Neural cell (in vitro differentiated cells): ENCODE results near the gene TMEM121B. TPM values are rescaled to one million over a fixed set of nuclear protein-coding genes. Genes with fewer than 3 reads are reported as not detected.
A peak's percentile ranks its signal among the peaks of the same experiment; 100 is the strongest.

Source experiments
- H2AFZ ChIP-seq: fragments of 200-600, 300-800 bp; sonication (generic), shearing (Covaris generic); 2 replicates; pipeline ENCODE4 v1.6.0; 2014; ENCODE audit warnings: low read depth, mild to moderate bottlenecking, antibody characterized with exemption, low read length, moderate library complexity
- H3F3A ChIP-seq: fragments of 200-600 bp; shearing (Covaris generic); 2 replicates; pipeline ENCODE4 v1.6.1; 2016; ENCODE audit warnings: mild to moderate bottlenecking, moderate library complexity, mixed read lengths, antibody characterized with exemption, low read length; ENCODE audit not compliant: insufficient read depth, poor library complexity, severe bottlenecking
- H3K27ac ChIP-seq: fragments of 200-600, 300-800 bp; sonication (generic), shearing (Covaris generic); 2 replicates; pipeline ENCODE4 v1.5.1; 2014; ENCODE audit warnings: mild to moderate bottlenecking, low read length, moderate library complexity
- H3K27me3 ChIP-seq: fragments of 300-800, 200-600 bp; sonication (generic), shearing (Covaris generic); 2 replicates; pipeline ENCODE4 v1.6.0; 2014; ENCODE audit warnings: mild to moderate bottlenecking, low read depth, low read length, moderate library complexity; ENCODE audit not compliant: insufficient read depth
- H3K36me3 ChIP-seq: fragments of 300-800, 200-600 bp; sonication (generic), shearing (Covaris generic); 2 replicates; pipeline ENCODE4 v1.5.1; 2014; ENCODE audit warnings: mild to moderate bottlenecking, antibody characterized with exemption, low read length, moderate library complexity; ENCODE audit not compliant: insufficient read depth
- H3K4me2 ChIP-seq: fragments of 300-800, 200-600 bp; sonication (generic), shearing (Covaris generic); 2 replicates; pipeline ENCODE4 v1.6.0; 2014; ENCODE audit warnings: mild to moderate bottlenecking, low read length
- H3K4me3 ChIP-seq: fragments of 300-800, 200-600 bp; sonication (generic), shearing (Covaris generic); 2 replicates; pipeline ENCODE4 v1.5.1; 2014; ENCODE audit warnings: mild to moderate bottlenecking, low read length, moderate library complexity
- H3K79me2 ChIP-seq: fragments of 200-600 bp; shearing (Covaris generic); replicated peaks from 2 replicates; pipeline ENCODE4 v1.6.0; 2014; ENCODE audit warnings: mild to moderate bottlenecking, low read length, moderate library complexity; ENCODE audit not compliant: insufficient read depth
- H3K9ac ChIP-seq: fragments of 300-800, 200-600 bp; sonication (generic), shearing (Covaris generic); 2 replicates; pipeline ENCODE4 v1.6.1; 2016; ENCODE audit warnings: mild to moderate bottlenecking, low read length, mixed read lengths
- H3K9me2 ChIP-seq: fragments of 200-600 bp; shearing (Covaris generic); 2 replicates; pipeline ENCODE4 v1.6.1; 2016; ENCODE audit warnings: mild to moderate bottlenecking, low read length, mixed read lengths; ENCODE audit not compliant: insufficient read depth
- H3K9me3 ChIP-seq: fragments of 200-600, 300-800 bp; sonication (generic), shearing (Covaris generic); 2 replicates; pipeline ENCODE4 v1.6.1; 2016; ENCODE audit warnings: mild to moderate bottlenecking, mixed run types, low read length, moderate library complexity, mixed read lengths
- H4K20me1 ChIP-seq: fragments of 200-600 bp; shearing (Covaris generic); 2 replicates; pipeline ENCODE4 v1.6.1; 2016; ENCODE audit warnings: mild to moderate bottlenecking, mixed run types; ENCODE audit not compliant: insufficient read depth
- CTCF ChIP-seq: fragments of 450-650 bp; IDR thresholded peaks from 2 replicates; pipeline ENCODE4 v1.5.1; 2014; ENCODE audit warnings: antibody characterized with exemption, mild to moderate bottlenecking, moderate library complexity; ENCODE audit not compliant: poor library complexity, severe bottlenecking
- EP300 ChIP-seq: fragments of 450-650 bp; conservative IDR thresholded peaks from 2 replicates; pipeline ENCODE4 v1.6.1; 2014; ENCODE audit warnings: antibody characterized with exemption, mild to moderate bottlenecking, moderate library complexity; ENCODE audit not compliant: poor library complexity, severe bottlenecking
- EZH2 ChIP-seq: fragments of 200-600, 300-800 bp; shearing (Covaris generic), sonication (generic); IDR thresholded peaks from 2 replicates; pipeline ENCODE4 v1.6.1; 2014; ENCODE audit warnings: antibody characterized with exemption, low read length, borderline replicate concordance, mild to moderate bottlenecking; ENCODE audit not compliant: insufficient read depth, poor library complexity, severe bottlenecking
- MXI1 ChIP-seq: fragments of 450-650 bp; conservative IDR thresholded peaks from 2 replicates; pipeline ENCODE4 v1.6.1; 2014; ENCODE audit warnings: antibody characterized with exemption, mild to moderate bottlenecking; ENCODE audit not compliant: poor library complexity, severe bottlenecking
- POLR2AphosphoS5 ChIP-seq: IDR thresholded peaks from 2 replicates; pipeline ENCODE4 v1.6.1; 2012
- RAD21 ChIP-seq: fragments of 450-650 bp; conservative IDR thresholded peaks from 2 replicates; pipeline ENCODE4 v1.6.1; 2014; ENCODE audit warnings: antibody characterized with exemption, mild to moderate bottlenecking, moderate library complexity
- REST ChIP-seq: IDR thresholded peaks from 2 replicates; pipeline ENCODE4 v1.6.1; 2012; ENCODE audit warnings: borderline replicate concordance
- SMC3 ChIP-seq: fragments of 450-650 bp; conservative IDR thresholded peaks from 2 replicates; pipeline ENCODE4 v1.6.1; 2014; ENCODE audit warnings: antibody characterized with exemption, mild to moderate bottlenecking, moderate library complexity; ENCODE audit not compliant: poor library complexity
- TAF1 ChIP-seq: IDR thresholded peaks from 2 replicates; pipeline ENCODE4 v1.6.1; 2012; ENCODE audit warnings: low read depth
- polyA plus RNA-seq: library from polyadenylated mRNA; depleted of rRNA; stranded (reverse); fragments of >200 nt; gene quantifications from 2 replicates; pipeline ENCODE4 v1.2.3, GENCODE V29; 2014

The TMEM121B gene
- polyA plus RNA-seq, 1 donor from 2014 or later = 15.8 TPM

- H3K79me2 ChIP-seq = peaks cover 13% of the 10 kb centered on the region
- peak overlapping the region; percentile 73 for H2AFZ ChIP-seq
- H3K4me3 ChIP-seq = peak overlapping the region; percentile 95
- H3K4me2 ChIP-seq = peak overlapping the region; percentile 84
- peak overlapping the region; percentile 76 for H3K27ac ChIP-seq
- no peaks in the 10 kb centered on the region for H3K36me3 ChIP-seq
- H3K27me3 ChIP-seq = no peaks in the 10 kb centered on the region
- TF ChIP-seq POLR2AphosphoS5 (no peak), EZH2 (no peak), TAF1 (no peak), EP300 (no peak), MXI1 (no peak), REST (no peak), SMC3 (no peak), CTCF (no peak), RAD21 (no peak)
- H3K9me3 ChIP-seq = no peaks in the 10 kb centered on the region
- H3K9ac ChIP-seq = peak overlapping the region; percentile 78
- no peaks in the 10 kb centered on the region for H3K9me2 ChIP-seq
- no peaks in the 10 kb centered on the region for H4K20me1 ChIP-seq
- no peaks in the 10 kb centered on the region for H3F3A ChIP-seq
Measured at GRCh38 chr22:17158176-17158567, 37.0 kb upstream of the TMEM121B start.

DNA sequence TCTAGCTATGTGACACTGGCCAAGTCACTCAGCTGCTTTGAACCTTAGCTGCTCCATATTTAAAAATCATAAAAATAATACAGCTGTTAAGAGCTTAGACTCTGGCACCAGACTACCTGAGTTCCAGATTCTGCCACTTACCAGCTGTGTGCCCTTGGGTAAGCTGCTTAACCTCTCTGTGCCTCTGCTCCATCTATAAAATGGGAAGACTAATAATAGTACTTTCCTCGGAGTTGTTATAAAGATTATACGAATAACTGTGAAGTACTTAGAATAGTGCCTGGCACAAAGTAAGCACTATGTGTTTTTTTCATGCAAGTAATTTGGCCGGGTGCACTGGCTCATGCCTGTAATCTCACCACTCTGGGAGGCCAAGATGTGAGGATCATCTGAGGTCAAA, 36.6 kb upstream of the TMEM121B start:
- no peak for TF ChIP-seq POLR2AphosphoS5
- TF ChIP-seq EP300 = no peak
- TF ChIP-seq MXI1 = no peak
- TF ChIP-seq EZH2 = no peak
- no peak for TF ChIP-seq TAF1
- TF ChIP-seq SMC3 = no peak
- TF ChIP-seq REST = no peak
- TF ChIP-seq RAD21 = no peak
- no peak for TF ChIP-seq CTCF
- H3K79me2 ChIP-seq = peaks cover 13% of the 10 kb centered on the region
- no peak overlapping the region for H3K27ac ChIP-seq

More for the DNA sequence above, 36.6 kb upstream of the TMEM121B start:
- H3K27me3 ChIP-seq = no peaks in the 10 kb centered on the region
- no peaks in the 10 kb centered on the region for H3K9me2 ChIP-seq
- H3F3A ChIP-seq = no peaks in the 10 kb centered on the region
- no peaks in the 10 kb centered on the region for H4K20me1 ChIP-seq
- H2AFZ ChIP-seq = no peak overlapping the region
- H3K9me3 ChIP-seq = no peaks in the 10 kb centered on the region
- peak overlapping the region; percentile 78 for H3K9ac ChIP-seq
- peak overlapping the region; percentile 17 for H3K4me2 ChIP-seq
- no peaks in the 10 kb centered on the region for H3K36me3 ChIP-seq
- H3K4me3 ChIP-seq = peak overlapping the region; percentile 95
